Parathyroid adenoma (tissue), 2 donors: ENCODE data around the gene ACLY.

Experiments used
- H2AFZ ChIP-seq: fragments of 300-600 bp; sonication (generic); one replicate; pipeline ENCODE4 v1.7.0; 2017; ENCODE audit warnings: antibody characterized with exemption, mild to moderate bottlenecking
- H3K27ac ChIP-seq: fragments of 300-600 bp; sonication (generic); one replicate; pipeline ENCODE4 v1.7.0; 2017
- H3K27me3 ChIP-seq: fragments of 300-600 bp; sonication (generic); one replicate; pipeline ENCODE4 v1.7.0; 2017; ENCODE audit warnings: low read length; ENCODE audit not compliant: control insufficient read depth, insufficient read depth
- H3K36me3 ChIP-seq: fragments of 300-600 bp; sonication (generic); one replicate; pipeline ENCODE4 v1.7.0; 2017; ENCODE audit warnings: low read length; ENCODE audit not compliant: control insufficient read depth, insufficient read depth
- H3K4me1 ChIP-seq: fragments of 300-600 bp; sonication (generic); one replicate; pipeline ENCODE4 v1.7.0; 2017; ENCODE audit warnings: control low read depth
- H3K4me2 ChIP-seq: fragments of 300-600 bp; sonication (generic); one replicate; pipeline ENCODE4 v1.7.0; 2017; ENCODE audit warnings: low read length
- H3K4me3 ChIP-seq: fragments of 300-600 bp; sonication (generic); one replicate; pipeline ENCODE4 v1.7.0; 2017; ENCODE audit warnings: low read depth, low read length
- H3K79me2 ChIP-seq: fragments of 300-600 bp; sonication (generic); one replicate; pipeline ENCODE4 v1.7.0; 2017; ENCODE audit warnings: control low read depth
- H3K9ac ChIP-seq: fragments of 300-600 bp; sonication (generic); one replicate; pipeline ENCODE4 v1.7.0; 2017; ENCODE audit warnings: mild to moderate bottlenecking
- H3K9me3 ChIP-seq: fragments of 300-600 bp; sonication (generic); one replicate; pipeline ENCODE4 v1.7.0; 2017; ENCODE audit warnings: low read length; ENCODE audit not compliant: control insufficient read depth
- CTCF ChIP-seq: fragments of 300-600 bp; sonication (generic); IDR thresholded peaks from one replicate; pipeline ENCODE4 v1.7.0; 2017; ENCODE audit warnings: antibody characterized with exemption, mild to moderate bottlenecking
- donor health status: primary hyperparathyroidism.

The ACLY gene

GRCh38 chr17:41907633-41908539, 10.9 kb downstream of the ACLY start:
- Histone ChIP-seq H3K79me2 (peaks cover 4% of the 10 kb centered on the region), H3K4me3 (no peak overlapping the region), H3K36me3 (no peaks in the 10 kb centered on the region), H3K9me3 (no peaks in the 10 kb centered on the region), H3K4me2 (no peak overlapping the region), H3K9ac (no peak overlapping the region), H3K4me1 (no peaks in the 10 kb centered on the region), H3K27me3 (no peaks in the 10 kb centered on the region), H2AFZ (no peak overlapping the region), H3K27ac (no peak overlapping the region)
- TF ChIP-seq CTCF: no peak

- no peaks in the 10 kb centered on the region for H3K9me3 ChIP-seq
- no peaks in the 10 kb centered on the region for H3K79me2 ChIP-seq
- H3K9ac ChIP-seq: no peak overlapping the region
- H3K4me1 ChIP-seq: no peaks in the 10 kb centered on the region
- no peak overlapping the region for H2AFZ ChIP-seq
- no peak overlapping the region for H3K27ac ChIP-seq
- no peak overlapping the region for H3K4me3 ChIP-seq
- TF ChIP-seq CTCF: no peak
- H3K27me3 ChIP-seq: no peaks in the 10 kb centered on the region
- H3K36me3 ChIP-seq: no peaks in the 10 kb centered on the region
- no peak overlapping the region for H3K4me2 ChIP-seq
Measured at GRCh38 chr17:41907185-41907556, 11.6 kb downstream of the ACLY start.

GRCh38 chr17:41906465-41907184, 12.1 kb downstream of the ACLY start:
- no peak overlapping the region for H3K9ac ChIP-seq

GRCh38 chr17:41905172-41905571, 13.6 kb downstream of the ACLY start:
- no peak for TF ChIP-seq CTCF
- no peaks in the 10 kb centered on the region for H3K27me3 ChIP-seq
- no peak overlapping the region for H3K9ac ChIP-seq
- H3K4me3 ChIP-seq: no peak overlapping the region
- H3K4me1 ChIP-seq: no peaks in the 10 kb centered on the region
- no peaks in the 10 kb centered on the region for H3K9me3 ChIP-seq
- H3K79me2 ChIP-seq: no peaks in the 10 kb centered on the region
- H3K4me2 ChIP-seq: no peak overlapping the region
- H3K27ac ChIP-seq: no peak overlapping the region
- no peaks in the 10 kb centered on the region for H3K36me3 ChIP-seq
- H2AFZ ChIP-seq: no peak overlapping the region

More at GRCh38 chr17:41906465-41907184, 12.1 kb downstream of the ACLY start:
- Histone ChIP-seq H3K9me3 (no peaks in the 10 kb centered on the region), H3K79me2 (no peaks in the 10 kb centered on the region), H3K27ac (no peak overlapping the region), H3K4me1 (no peaks in the 10 kb centered on the region), H3K36me3 (no peaks in the 10 kb centered on the region), H3K27me3 (no peaks in the 10 kb centered on the region), H3K4me3 (no peak overlapping the region), H2AFZ (no peak overlapping the region), H3K4me2 (no peak overlapping the region)
- TF ChIP-seq CTCF: no peak
